ENCODE data around the gene CNTN4.

GRCh38 chr3:2526926-2527325 is 428.3 kb downstream of the CNTN4 start:
- TF ChIP-seq CTCF (IDR thresholded peaks at IDR 0.05; ENCODE audit: low read depth, low read length) (no peak), EZH2phosphoT487 (IDR thresholded peaks at IDR 0.05; ENCODE audit: low read depth) (no peak)

Data from OCI-LY3 (cell line).